Astrocyte of the cerebellum (primary cell): ENCODE results near the gene CEP83.

Experiments used
- DNase-seq: peaks from one replicate; pipeline ENCODE4 v3.0.0-alpha.2; 2011; ENCODE audit warnings: low read depth
- H3K4me3 ChIP-seq: 2 replicates; pipeline ENCODE4 v1.5.1; 2011; ENCODE audit warnings: mild to moderate bottlenecking, low read depth, low read length, moderate library complexity
- CTCF ChIP-seq: IDR thresholded peaks from 2 replicates; pipeline ENCODE4 v1.5.1; 2012; ENCODE audit warnings: low read length, low read depth, moderate library complexity, mild to moderate bottlenecking; ENCODE audit errors: missing control alignments
- in situ Hi-C: cut with HindIII; loops from 2 replicates; pipeline ENCODE4 v1.10.0; 2017; ENCODE audit warnings: low sequenced_read_pairs

The CEP83 gene

DNA sequence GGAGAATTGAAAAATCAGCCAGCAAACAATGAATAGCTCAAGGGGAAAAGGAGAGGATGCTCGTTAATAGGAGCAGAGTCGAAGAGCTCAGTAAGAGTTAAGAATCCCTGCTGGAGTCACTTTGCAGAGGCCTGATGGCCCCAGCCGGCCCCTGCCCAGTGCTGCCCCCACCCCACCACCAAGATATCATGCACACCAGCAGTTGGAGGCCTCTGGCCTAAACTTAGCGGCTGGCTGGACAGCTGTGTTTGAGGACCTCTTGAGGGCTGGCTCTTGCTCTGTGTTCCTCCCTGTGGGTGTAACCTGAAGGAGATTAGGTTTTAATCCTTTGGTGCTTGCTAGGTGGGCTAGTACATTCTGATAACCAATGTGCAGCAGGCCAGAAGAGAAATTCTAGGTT is 169.3 kb downstream of the CEP83 start:
- no peak for DNase-seq
- no peak for TF ChIP-seq CTCF
- in situ Hi-C loops, result no loop called here
- no peak overlapping the region for H3K4me3 ChIP-seq

DNA sequence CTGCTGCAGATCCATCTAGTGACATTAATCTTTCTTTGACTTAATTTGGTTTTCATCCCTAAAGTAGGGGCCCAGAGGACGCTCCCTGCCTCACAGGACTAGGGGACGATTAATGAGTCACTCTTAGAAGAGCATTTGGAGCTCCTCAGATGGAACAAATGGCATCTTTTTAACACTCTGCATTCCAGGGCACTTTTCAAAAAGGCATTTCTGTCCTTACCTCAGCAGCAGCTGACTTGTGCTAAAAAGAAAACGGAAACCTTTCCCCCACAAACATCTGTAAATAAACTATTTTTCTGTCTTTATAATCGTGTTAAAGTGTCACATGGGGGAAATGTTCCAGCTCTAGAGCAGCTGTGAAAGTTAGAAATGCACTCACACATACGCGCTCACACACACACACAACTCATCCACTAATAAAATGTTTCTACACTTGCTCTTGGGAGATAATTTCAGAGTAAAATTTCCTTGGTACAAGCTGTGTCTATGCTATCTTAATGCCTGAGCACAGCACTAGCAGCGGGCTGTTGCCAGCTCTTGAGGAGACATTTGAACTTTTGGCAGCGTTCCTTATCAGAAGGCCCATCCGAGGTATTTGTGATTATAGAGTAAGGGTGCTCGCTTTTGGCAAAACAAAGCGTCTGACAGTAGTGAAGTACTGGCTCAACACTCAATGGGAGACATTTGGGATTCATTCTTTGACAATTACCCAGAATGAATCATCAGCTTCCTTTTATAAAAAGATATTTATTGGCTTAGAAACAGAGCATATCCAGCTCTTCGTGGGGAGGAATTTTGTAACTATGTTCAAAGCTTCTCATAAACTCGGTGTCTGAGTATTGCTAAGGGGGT is 170.0 kb downstream of the CEP83 start:
- DNase-seq, result peak; percentile 45
- H3K4me3 ChIP-seq, result no peak overlapping the region
- in situ Hi-C loops, result no loop called here
- TF ChIP-seq CTCF, result no peak

- in situ Hi-C loops, result no loop called here
- DNase-seq, result no peak
- no peak overlapping the region for H3K4me3 ChIP-seq
- TF ChIP-seq CTCF, result no peak
These were observed 172.4 kb downstream of the CEP83 start for GRCh38 chr12:94287245-94287628.

DNA sequence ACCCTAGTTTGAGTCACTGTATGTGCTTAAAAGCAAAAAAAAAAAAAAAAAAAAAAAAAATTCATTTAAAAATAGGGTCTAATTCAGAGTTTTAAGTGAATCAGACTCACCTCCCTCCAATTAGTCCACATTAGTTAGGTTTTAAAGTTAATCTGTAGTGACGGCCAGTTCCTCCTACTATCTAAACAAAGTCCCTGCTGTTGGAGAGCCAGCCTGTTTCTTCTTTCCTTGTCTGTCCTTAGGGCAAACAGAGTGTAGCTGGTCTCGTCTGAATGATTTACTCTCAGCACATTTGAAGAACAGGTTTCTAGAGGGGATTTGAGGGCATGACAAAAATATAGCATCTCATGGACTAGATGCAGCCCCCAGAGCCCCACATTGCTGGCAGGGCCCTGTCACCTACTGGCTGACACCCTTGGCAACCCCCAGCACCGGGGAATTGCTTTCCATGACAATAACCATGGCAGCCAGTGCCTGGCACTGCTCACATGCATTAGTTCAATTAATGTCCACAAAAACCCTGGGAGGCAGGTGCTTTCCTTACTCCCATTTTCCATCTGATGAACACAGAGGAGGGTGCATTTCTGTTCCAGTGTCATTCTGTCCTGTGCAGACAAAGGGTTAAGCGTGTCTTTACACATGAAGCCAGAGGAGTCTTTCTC is 173.0 kb downstream of the CEP83 start:
- no peak for DNase-seq
- no peak for TF ChIP-seq CTCF
- in situ Hi-C loops, result no loop called here
- H3K4me3 ChIP-seq, result no peak overlapping the region

DNA sequence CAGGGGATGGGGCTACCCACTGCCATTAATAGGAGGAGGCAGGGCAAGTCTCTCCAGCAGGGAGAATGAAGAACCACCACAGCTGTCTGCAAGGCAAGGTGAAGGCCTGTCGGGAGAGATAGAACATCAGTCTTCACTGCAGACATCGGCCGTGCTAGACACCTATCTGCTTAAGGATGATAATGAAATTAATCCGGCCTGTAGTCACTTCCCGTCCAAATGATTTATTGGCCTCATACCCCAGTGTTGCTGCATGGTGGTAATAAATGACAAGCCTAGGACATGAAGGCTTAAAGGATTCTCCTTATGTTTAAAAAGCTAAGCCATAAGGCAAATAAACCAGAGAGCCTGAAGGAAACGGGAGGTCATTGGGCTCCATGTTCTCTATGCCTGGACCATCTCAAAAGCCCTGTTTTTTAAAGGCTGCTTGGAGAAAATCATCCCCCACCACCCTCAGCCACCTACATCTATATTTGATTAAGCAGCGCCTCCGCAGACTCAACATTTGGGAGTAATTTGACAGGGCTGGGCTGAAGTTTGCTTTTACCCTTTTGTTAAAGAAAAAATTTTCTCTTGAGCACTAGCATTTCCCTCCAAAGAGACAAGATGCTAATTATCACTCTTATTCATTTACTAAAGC is 173.6 kb downstream of the CEP83 start:
- no peak overlapping the region for H3K4me3 ChIP-seq
- no peak for DNase-seq
- no peak for TF ChIP-seq CTCF
- in situ Hi-C loops, result no loop called here

- no peak overlapping the region for H3K4me3 ChIP-seq
- no peak for TF ChIP-seq CTCF
- no peak for DNase-seq
- in situ Hi-C loops, result no loop called here
These were observed 174.8 kb downstream of the CEP83 start for GRCh38 chr12:94284859-94285258.
